Measurements from ENCODE around the gene AQP10.
"Not testable (repeated sequence)": the region's sequence is repeated elsewhere in the genome, so short reads cannot be mapped to it uniquely, and the experiment has no call there.

Gene AQP10

GRCh38 chr1:154320882-154321608 lies at the start of gene AQP10:
AQP10 (plus strand) TSS chr1:154321093; CDS start chr1:154321156, 63 bp downstream.
- DNase-seq, result no peak

DNA sequence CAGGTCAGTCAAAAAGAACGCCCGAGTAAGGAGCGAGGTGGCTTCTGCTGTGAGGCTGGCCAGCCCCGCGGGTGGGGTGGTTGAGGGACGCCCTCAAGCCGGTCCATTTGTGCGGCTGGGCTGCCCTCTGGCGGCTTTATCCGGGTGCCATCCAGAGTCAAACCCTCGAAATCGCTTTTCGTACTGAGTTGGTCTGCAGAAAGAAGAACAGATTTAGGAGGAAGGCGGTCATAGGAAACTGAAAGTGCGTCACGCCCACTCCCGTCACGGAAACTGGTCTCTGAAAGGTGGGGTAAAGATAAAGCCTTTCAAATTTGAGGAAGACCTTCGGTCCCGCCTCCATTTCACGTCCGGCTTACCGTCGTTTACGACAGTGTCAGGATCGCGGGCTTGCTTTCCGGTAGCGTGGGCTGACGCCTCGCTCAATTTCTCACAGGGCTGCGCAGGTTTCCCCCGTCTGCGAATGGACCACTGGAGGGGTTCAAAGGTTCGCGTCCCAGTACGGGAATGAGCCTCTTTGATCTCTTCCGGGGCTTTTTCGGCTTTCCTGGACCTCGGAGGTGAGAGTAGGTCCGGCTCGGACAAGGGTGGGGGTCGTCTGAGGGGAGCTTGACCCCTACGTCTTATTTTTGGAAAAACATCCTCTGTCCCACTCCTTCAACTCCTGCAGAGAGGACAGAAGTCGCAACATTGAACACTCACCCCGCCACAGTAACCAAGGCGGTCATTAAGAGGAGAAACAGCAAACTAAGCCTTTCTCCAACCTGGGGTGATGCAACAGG lies 48.5 kb upstream of the AQP10 start, which contains the start of gene HAX1:
TSS of gene HAX1 (plus strand) at position 413 of the 782 bp plus-strand sequence. CDS start at position 508, 95 bp downstream.
- DNase-seq, result peak; percentile 92

GRCh38 chr1:154272999-154273563 lies 47.8 kb upstream of the AQP10 start:
- DNase-seq, result no peak

DNA sequence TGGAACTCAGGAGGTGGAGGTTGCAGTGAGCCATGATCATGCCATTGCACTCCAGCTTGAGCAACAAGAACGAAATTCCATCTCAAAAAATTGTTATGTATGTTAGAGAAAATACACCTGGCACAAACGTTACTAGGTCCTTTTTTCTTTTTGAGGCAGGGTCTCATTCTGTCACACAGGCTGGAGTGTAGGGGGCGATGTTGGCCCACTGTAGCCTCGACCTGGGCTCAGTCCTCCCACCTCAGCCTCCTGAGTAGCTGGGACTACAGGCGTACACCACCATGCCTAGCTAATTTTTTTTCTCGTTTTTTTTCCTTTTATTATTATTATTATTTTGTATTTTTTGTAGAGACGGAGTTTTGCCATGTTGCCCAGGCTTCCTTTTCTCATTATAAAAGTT lies 44.1 kb upstream of the AQP10 start:
- DNase-seq, result no peak

GRCh38 chr1:154287591-154287990 lies 33.3 kb upstream of the AQP10 start:
- DNase-seq, result not testable (repeated sequence)

DNA sequence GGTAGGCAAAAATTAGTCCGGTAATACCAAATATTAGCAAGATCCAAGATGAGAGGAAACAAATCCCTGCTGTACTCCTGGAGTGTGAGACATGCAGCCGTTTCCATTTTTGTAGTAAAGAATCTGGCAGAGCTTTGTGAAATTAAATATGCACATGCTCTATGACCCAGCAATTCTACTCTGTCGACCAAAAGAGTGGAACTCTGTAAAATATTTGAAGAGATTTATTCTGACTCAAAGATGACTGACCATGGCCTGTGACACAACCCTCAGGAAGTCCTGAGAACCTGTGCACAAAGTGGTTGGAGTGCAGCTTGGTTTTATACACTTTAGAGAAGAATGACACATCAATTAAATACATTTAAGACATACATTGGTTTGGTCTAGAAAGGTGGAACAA lies 32.2 kb upstream of the AQP10 start:
- no peak for DNase-seq

DNA sequence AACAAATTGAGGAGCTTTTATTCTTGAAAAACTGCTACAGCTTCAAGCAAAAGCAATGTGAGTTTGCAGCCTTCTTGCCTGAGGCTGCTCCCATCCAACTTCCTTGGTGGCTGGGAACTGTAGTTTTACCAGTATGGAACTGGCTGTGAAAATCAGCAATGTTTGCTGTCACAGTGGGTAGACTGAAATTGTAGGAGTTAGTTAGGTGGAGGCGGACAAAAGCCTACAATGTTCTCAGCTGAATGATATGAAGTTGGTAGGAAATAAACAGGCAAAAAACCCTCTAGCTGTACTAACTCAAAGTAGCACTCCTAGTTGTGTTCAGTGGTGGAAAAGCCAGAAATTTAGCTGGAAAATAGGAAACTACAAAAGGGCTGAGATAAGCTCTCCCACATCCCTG lies 30.0 kb upstream of the AQP10 start:
- no peak for DNase-seq

DNA sequence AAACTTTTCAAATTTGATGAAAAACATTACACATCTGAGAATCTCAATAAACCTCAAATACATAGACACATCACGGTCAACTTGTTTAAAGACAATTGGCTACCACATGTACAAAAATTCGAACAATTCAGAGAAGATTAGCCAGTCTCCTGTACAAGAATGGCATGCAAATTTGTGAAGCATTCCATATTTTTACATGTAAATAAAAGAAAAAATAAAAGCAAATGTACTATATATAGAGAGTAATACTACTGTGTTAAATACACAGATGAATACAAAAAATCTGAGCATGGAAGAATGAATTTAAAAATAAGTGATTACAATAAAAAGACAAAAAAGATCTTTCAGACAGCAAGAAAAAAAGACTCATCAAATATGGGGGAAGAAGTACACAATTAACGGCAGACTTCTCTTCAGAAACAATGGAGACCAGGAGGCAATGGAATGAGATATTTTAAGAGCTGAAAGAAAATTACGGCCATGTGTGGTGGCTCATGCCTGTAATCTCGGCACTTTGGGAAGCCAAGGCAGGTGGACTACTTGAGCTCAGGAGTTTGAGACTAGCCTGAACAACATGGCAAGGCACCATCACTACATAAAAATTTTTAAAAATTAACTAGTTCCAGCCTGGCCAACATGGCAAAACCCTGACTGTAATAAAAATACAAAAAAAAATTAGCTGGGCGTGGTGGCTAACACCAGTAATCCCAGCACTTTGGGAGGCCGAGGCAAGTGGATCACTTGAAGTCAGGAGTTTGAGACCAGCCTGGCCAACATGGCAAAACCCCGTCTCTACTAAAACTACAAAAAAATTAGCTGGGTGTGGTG lies 25.3 kb upstream of the AQP10 start:
- peak; percentile 12 for DNase-seq

DNA sequence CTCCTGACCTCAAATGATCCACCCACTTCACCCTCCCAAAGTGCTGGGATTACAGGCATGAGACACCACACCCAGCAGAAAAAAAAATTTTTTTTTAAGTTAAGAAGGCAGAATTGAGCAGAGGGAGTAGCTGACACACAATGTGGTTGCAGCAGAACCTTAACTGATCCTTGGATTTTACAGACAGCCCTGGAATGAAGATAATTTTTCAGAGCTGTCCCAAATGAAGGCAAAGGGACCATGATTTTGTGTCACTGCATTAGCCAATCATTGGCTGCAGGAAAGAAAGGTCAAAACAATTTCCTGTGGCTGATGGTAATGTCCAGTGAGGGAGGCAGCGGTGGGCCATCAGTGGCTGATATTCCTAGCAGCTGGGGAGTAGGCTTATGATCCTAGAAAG lies 19.3 kb upstream of the AQP10 start:
- no peak for DNase-seq

- DNase-seq, result no peak
These were observed 16.1 kb upstream of the AQP10 start for GRCh38 chr1:154304664-154305337.

GRCh38 chr1:154306151-154306550 lies 14.7 kb upstream of the AQP10 start:
- no peak for DNase-seq

DNA sequence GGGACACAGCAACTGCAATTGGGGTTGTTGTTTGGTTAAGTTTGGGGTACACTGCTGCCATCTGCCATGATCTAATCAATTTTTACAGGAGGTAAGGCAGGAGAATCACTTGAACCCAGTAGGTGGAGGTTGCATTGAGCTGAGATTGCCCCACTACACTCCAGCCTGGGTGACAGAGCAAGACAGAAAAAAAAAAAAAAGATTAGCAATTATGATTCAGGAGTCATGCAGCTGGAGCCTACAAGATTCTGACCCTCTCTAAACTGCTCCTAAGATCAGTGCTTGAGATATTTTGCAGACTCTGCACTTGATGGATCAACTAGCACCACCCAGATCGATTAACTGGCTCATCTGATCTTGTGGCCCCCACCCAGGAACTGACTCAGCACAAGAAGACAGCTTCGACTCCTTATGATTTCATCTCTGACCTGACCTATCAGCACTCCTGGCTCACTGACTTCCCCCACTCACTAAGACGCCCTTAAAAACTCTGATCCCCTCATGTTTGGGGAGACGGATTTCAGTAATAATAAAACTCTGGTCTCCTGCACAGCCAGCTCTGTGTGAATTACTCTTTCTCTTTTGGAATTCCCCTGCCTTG lies 13.1 kb upstream of the AQP10 start:
- not testable (repeated sequence) for DNase-seq

DNA sequence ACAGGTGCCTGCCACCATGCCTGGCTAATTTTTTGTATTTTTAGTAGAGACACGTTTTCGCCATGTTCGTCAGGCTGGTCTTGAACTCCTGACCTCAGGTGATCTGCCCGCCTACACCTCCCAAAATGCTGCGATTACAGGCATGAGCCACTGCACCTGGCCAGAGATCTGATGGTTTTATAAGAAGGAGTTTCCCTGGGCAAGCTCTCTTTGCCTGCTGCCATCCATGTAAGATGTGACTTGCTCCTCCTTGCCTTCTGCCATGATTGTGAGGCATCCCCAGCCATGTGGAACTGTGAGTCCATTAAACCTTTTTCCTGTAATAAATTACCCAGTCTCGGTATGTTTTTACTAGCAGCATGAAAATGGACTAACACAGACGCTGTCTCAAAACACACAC lies 11.8 kb upstream of the AQP10 start:
- not testable (repeated sequence) for DNase-seq

DNA sequence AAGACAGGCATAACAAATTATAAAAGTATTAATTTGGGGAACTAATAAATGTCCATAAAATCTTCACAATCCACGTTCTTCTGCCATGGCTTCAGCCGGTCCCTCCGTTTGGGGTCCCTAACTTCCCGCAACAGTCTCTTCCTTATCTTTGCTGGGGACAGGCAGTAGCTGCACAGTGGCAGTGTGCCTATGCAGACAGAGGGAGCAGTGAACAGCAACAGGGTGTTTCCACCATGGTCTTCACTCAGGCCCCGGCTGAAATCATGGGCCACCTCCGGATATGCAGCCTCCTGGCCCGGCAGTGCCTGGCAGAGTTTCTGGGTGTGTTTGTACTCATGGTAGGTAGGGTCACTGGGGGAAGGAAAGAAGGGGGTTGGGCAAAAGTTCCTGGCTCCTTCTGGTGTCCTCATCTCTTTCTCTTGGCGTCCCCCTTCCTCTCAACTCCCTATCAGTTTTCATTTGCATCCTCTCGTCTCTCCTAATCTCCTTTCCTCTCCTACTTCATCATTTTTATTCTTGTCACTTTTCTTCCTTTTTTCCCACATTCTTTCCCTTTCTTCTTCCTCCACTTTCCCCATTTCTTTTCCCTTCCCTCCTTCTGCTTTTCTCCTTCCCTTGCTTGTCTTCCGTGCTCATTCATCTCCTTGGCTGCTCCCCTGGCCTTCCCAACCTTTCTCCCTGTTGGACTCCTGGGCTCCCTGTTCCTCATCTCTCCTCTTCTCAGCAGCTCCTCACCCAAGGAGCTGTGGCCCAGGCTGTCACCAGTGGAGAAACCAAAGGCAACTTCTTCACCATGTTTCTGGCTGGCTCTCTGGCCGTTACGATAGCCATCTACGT lies 8.4 kb upstream of the AQP10 start:
- DNase-seq, result not testable (repeated sequence)

- no peak for DNase-seq
These were observed 7.9 kb upstream of the AQP10 start for GRCh38 chr1:154313066-154313356.

DNA sequence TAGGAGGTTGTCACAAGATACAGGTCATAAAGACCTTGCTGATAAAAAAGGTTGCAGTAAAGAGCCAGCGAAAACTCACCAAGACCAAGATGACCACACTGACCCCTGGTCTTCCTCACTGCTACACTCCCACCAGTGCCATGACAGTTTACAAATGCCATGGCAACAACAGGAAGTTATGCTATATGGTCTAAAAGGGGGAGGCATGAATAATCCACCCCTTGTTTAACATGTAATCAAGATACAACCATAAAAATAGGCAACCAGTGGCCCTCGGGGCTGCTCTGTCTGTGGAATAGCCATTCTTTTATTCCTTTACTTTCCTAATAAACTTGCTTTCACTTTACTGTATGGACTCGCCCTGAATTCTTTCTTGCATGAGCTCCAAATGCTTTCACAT lies 6.7 kb upstream of the AQP10 start:
- not testable (repeated sequence) for DNase-seq

- no peak for DNase-seq
These were observed 4.2 kb upstream of the AQP10 start for GRCh38 chr1:154316704-154317103.

- no peak for DNase-seq
These were observed 2.5 kb upstream of the AQP10 start for GRCh38 chr1:154318386-154318785.

- not testable (repeated sequence) for DNase-seq
These were observed 679 bp downstream of the AQP10 start for GRCh38 chr1:154321609-154321934.

GRCh38 chr1:154323493-154323892 lies 2.6 kb downstream of the AQP10 start:
- DNase-seq, result no peak

DNA sequence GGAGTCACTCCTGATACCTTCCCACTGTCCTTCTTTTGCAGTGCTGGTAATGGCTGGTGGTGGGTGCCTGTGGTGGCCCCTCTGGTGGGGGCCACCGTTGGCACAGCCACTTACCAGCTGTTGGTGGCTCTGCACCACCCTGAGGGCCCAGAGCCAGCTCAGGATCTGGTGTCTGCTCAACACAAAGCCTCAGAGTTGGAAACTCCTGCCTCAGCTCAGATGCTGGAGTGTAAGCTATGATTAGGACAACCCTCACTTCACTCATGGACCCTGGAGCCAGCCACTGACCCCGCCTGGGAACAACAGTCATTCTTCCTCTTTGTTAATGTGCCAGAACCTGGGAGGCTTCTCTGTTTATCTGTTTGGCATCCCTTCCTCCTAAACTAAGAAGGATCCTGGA lies 3.3 kb downstream of the AQP10 start:
- no peak for DNase-seq

All from DMS 273 treated with DMSO at 0.1 percent for 48 hours (cell line).